Stimulated activated naive B cell treated with anti-CD40 and anti-IgM and Interleukin-4, amounts not matched to agents 10 μg/mL and 1 μg/mL and 100 μg/mL, for 72 hours (primary cell): Measurements from ENCODE around the gene CSPG4.

ENCODE experiments used
- ATAC-seq, 2 donors: fragments of 150-1000 bp; cut with Tn5 transposase; replicated peaks; 2 replicates each; pipeline ENCODE4 v1.10.0; 2021; ENCODE audit warnings: moderate library complexity in 1 of 2
- DNase-seq: peaks from one replicate; pipeline ENCODE4 v3.0.0; 2021
- H3K27ac Mint-ChIP-seq: one replicate; pipeline ENCODE4 v1.8.0; 2022; ENCODE audit warnings: mild to moderate bottlenecking, mixed read lengths
- H3K27me3 Mint-ChIP-seq, 2 donors: one replicate each; pipeline ENCODE4 v1.8.0; 2022; ENCODE audit warnings: mixed read lengths in 2 of 2
- H3K36me3 Mint-ChIP-seq, 2 donors: one replicate each; pipeline ENCODE4 v1.8.0; 2022; ENCODE audit warnings: mixed read lengths in 2 of 2, mild to moderate bottlenecking in 1 of 2
- H3K4me1 Mint-ChIP-seq, 2 donors: one replicate each; pipeline ENCODE4 v1.8.0; 2022; ENCODE audit warnings: mixed read lengths in 2 of 2, mild to moderate bottlenecking in 1 of 2
- H3K4me3 Mint-ChIP-seq, 2 donors: one replicate each; pipeline ENCODE4 v1.8.0; 2022; ENCODE audit warnings: mild to moderate bottlenecking in 2 of 2, mixed read lengths in 2 of 2, moderate library complexity in 1 of 2
- H3K9me3 Mint-ChIP-seq, 2 donors: one replicate each; pipeline ENCODE4 v1.8.0; 2022; ENCODE audit warnings: mixed read lengths in 2 of 2, mild to moderate bottlenecking in 1 of 2

The CSPG4 gene

GRCh38 chr15:75656813-75657212, 55.8 kb downstream of the CSPG4 start:
- no peak overlapping the region for H3K4me3 Mint-ChIP-seq
- no peaks in the 10 kb centered on the region for H3K36me3 Mint-ChIP-seq
- H3K27me3 Mint-ChIP-seq = peaks cover 0 to 13% of the 10 kb centered on the region in 2 donors
- DNase-seq (no peak), ATAC-seq (no peak)
- H3K27ac Mint-ChIP-seq = no peak overlapping the region
- H3K4me1 Mint-ChIP-seq = no peaks in the 10 kb centered on the region
- H3K9me3 Mint-ChIP-seq = no peaks in the 10 kb centered on the region

DNA sequence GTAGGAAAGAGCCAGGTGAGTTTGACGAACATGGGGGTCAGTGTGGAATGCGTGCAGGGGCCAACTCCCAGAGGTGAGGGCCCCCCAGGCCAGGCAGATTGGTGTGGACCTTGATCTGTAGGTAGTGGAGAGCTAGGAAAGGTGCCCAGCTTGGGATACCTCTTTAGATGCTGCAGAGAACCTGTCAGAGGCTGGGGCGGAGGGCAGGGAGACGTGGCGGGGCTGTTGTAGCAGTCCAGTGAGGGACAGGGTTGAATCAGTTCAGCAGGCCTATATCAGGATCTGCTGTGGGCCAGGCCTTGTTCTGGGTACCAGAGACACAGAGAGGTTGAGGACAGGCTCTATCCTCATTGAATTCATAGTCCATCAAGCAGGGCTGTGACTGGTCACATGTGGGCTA, 56.3 kb downstream of the CSPG4 start:
- Mint-ChIP-seq H3K36me3 (no peaks in the 10 kb centered on the region), H3K4me1 (no peaks in the 10 kb centered on the region), H3K4me3 (no peak overlapping the region), H3K27ac (no peak overlapping the region), H3K9me3 (no peaks in the 10 kb centered on the region), H3K27me3 (peaks cover 0 to 13% of the 10 kb centered on the region in 2 donors)
- no peak for DNase-seq
- no peak for ATAC-seq

GRCh38 chr15:75655931-75656330, 56.7 kb downstream of the CSPG4 start:
- Mint-ChIP-seq H3K27ac (no peak overlapping the region), H3K27me3 (peaks cover 0 to 13% of the 10 kb centered on the region in 2 donors), H3K9me3 (no peaks in the 10 kb centered on the region), H3K4me3 (no peak overlapping the region), H3K4me1 (no peaks in the 10 kb centered on the region), H3K36me3 (no peaks in the 10 kb centered on the region)
- ATAC-seq = no peak
- DNase-seq = no peak

GRCh38 chr15:75654201-75654907, 58.3 kb downstream of the CSPG4 start:
- DNase-seq = no peak
- H3K36me3 Mint-ChIP-seq = no peaks in the 10 kb centered on the region
- no peak overlapping the region for H3K27ac Mint-ChIP-seq
- no peaks in the 10 kb centered on the region for H3K9me3 Mint-ChIP-seq
- no peaks in the 10 kb centered on the region for H3K4me1 Mint-ChIP-seq
- no peak for ATAC-seq
- H3K4me3 Mint-ChIP-seq = no peak overlapping the region
- peaks cover 4 to 7% of the 10 kb centered on the region in 2 donors for H3K27me3 Mint-ChIP-seq

DNA sequence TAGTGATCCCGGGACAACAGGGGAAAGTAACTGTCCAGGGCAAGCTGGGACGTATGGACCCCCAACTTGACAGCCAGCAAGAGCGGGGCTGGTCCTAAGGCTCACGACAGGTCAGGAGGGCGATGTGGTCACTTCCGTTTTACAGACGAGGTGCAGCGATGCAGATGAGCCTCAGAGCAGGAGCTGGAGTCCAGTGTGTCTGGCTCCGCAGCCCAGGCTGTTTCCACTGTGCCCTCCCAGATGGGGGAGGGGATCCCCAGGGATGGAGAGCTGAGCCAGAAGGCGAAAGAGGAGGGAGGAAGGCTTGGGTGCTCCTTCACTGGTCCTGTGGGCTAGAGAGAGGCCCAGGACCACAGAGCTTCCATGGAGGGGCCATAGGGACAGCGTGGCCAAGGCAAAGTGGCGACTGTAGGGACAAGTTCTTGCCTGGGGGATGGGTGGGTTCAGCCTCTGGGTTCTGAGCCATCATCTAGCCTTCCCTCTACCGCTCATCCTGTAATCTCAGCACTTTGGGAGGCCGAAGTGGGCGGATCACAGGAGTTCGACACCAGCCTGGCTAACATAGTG, 59.2 kb downstream of the CSPG4 start:
- DNase-seq (no peak), ATAC-seq (no peak)
- H3K4me1 Mint-ChIP-seq = no peaks in the 10 kb centered on the region
- no peaks in the 10 kb centered on the region for H3K9me3 Mint-ChIP-seq
- no peaks in the 10 kb centered on the region for H3K36me3 Mint-ChIP-seq
- H3K4me3 Mint-ChIP-seq = no peak overlapping the region
- H3K27ac Mint-ChIP-seq = peak overlapping the region; percentile 37
- peaks cover 8 to 16% of the 10 kb centered on the region in 2 donors for H3K27me3 Mint-ChIP-seq

DNA sequence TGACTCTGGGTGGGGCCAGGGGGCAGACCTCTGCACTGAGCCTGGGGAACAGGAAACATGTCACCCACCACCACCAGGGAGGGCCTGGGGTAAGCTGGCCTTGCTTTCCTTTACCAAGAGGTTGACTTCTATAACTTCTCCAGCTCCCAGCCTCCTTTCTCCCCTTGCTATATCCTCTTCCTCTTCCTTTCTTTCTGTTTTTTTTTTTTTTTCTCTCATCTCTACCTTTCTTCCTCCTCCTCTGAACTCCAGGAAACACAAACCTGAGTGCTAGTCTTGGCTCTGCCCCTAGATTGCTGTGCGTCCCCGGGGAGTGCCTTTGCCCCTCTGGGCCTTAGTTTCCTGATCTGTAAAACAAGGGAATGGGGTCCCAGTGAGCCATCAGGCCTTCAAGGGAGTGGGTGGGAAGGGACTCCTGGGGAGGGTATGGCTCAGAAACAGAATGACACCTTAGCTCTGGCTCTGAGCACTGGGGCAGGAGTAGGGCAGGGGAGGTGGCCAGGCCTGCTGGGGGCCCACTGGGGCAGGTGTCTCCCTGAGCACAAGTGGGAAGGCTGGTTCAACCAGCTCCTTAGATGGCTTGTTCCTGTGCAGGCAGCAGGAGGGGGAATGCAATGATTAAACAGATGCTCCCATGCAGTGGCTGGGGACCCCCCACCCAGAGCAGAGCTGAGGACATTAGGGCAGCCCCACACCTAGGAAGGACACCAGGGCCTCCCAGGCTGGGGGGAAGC, 60.7 kb downstream of the CSPG4 start:
- no peaks in the 10 kb centered on the region for H3K36me3 Mint-ChIP-seq
- H3K4me1 Mint-ChIP-seq = peaks cover under 1 to 3% of the 10 kb centered on the region in 2 donors
- H3K4me3 Mint-ChIP-seq = no peak overlapping the region
- no peak for DNase-seq
- no peaks in the 10 kb centered on the region for H3K9me3 Mint-ChIP-seq
- no peak overlapping the region for H3K27ac Mint-ChIP-seq
- no peak for ATAC-seq
- H3K27me3 Mint-ChIP-seq = peaks cover 8 to 17% of the 10 kb centered on the region in 2 donors

- H3K9me3 Mint-ChIP-seq = no peaks in the 10 kb centered on the region
- H3K4me1 Mint-ChIP-seq = peaks cover 7% of the 10 kb centered on the region in 2 donors
- no peak overlapping the region for H3K4me3 Mint-ChIP-seq
- H3K27me3 Mint-ChIP-seq = peaks cover 17% of the 10 kb centered on the region in 2 donors
- no peak overlapping the region for H3K27ac Mint-ChIP-seq
- no peaks in the 10 kb centered on the region for H3K36me3 Mint-ChIP-seq
- DNase-seq (no peak), ATAC-seq (no peak)
These were observed 61.5 kb downstream of the CSPG4 start for GRCh38 chr15:75650908-75651809.

DNA sequence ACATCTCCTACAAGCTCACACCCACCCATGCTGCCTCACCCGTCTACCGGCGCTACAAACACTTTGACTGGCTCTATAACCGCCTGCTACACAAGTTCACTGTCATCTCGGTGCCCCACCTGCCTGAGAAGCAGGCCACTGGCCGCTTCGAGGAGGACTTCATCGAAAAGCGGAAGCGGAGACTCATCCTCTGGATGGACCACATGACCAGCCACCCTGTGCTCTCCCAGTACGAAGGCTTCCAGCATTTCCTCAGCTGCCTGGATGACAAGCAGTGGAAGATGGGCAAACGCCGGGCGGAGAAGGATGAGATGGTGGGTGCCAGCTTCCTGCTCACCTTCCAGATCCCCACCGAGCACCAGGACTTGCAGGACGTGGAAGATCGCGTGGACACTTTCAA, 62.8 kb downstream of the CSPG4 start:
- ATAC-seq (no peak), DNase-seq (no peak)
- Mint-ChIP-seq H3K36me3 (no peaks in the 10 kb centered on the region), H3K27ac (no peak overlapping the region), H3K4me3 (no peak overlapping the region), H3K4me1 (peaks cover 7% of the 10 kb centered on the region in 2 donors), H3K9me3 (no peaks in the 10 kb centered on the region), H3K27me3 (peaks cover 17 to 18% of the 10 kb centered on the region in 2 donors)

- no peak for ATAC-seq
- Mint-ChIP-seq H3K4me3 (no peak overlapping the region), H3K27me3 (peaks cover 17 to 18% of the 10 kb centered on the region in 2 donors), H3K4me1 (peaks cover 7 to 9% of the 10 kb centered on the region in 2 donors), H3K27ac (no peak overlapping the region), H3K36me3 (no peaks in the 10 kb centered on the region), H3K9me3 (no peaks in the 10 kb centered on the region)
- DNase-seq = no peak
These were observed 63.4 kb downstream of the CSPG4 start for GRCh38 chr15:75649045-75649761.

DNA sequence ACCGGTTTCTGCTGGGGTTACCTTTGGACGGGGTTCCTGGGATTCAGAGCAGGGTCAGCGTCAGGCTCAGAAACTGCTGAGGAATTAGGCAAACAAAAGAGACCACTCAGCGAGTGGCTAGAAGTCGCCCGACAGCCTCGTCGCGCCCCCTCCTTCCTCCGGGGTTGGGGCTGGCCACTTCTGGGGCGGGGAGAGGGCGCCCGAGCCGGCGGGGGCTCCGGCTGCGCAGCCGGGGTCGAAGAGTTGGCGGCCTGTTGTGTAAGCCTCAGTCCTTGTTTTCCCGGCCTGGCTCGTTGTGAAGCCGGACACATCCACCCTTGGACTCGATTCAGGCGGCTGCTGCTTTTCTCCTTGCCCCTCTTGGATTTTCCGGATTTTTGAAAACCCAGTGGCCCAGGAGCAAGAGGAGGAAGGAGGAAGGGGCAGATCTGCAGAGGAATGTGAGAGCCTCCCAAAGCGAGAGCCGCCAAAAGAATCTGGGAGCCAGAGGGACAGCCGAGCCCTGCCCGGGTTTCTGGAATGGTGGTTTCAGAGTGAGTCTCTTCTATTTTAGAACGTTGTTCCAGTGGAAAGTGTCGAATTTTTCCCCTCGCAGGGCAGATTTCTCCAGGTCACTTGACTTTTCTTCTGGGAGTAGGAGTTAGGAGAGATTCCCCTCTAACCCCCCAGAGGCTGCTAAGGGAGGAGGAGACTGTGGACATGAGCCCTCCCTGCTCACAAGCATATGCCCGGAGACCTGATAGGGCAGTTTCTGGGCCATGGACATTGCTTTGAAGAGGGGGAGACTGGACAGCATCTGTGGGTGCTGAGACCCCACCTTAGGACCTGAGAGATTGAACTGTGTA, 64.3 kb downstream of the CSPG4 start:
- Mint-ChIP-seq H3K27me3 (peaks cover 16 to 18% of the 10 kb centered on the region in 2 donors), H3K27ac (no peak overlapping the region), H3K36me3 (peaks cover 0 to 2% of the 10 kb centered on the region in 2 donors), H3K4me3 (peak overlapping the region; percentile 84 to 87), H3K4me1 (peaks cover 7 to 9% of the 10 kb centered on the region in 2 donors), H3K9me3 (no peaks in the 10 kb centered on the region)
- DNase-seq (no peak), ATAC-seq (peak; percentile 12)

DNA sequence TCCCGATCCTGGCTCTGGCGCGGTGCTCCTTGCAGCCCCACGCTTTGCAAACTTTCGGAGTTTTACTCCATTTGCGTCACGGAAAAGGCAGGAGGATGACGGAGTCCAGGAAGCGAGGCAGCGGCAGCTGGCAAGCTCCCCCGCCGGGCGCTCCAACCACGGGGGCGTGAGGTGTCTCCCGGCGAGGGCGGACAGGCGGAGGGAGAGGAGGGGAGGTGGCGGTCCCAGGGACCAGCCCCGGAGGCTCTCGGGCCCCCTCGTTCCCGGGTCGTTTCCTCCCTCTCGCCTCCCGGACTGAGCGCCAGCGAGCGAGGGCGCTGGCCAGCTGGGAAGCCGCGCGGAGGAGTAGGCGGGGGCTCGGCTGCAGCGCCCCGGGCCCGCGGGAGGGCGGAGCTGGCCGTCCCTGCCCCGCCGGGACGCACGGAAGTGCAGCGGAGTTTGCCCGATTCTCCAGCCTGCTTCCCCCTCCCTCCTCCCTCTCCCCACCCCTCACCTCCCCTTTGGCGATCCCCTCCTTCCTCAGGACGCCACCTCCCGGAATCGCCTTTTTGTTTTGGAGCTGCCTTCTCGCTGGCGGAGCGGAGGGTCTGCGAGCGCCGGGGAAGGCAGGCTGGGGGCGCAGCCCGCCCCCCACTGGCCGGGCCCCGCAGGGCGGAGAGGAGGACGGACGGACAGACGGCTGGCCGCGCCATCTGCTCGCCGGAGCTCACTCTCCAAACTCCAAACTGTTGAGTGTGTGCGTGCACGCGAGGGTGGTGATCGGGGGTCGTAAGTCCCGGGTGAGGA, 65.1 kb downstream of the CSPG4 start, which contains the start of gene SNX33:
Gene SNX33, plus strand, starts transcription at position 543 of the 786 bp plus-strand sequence. CDS start 1,191 bp downstream, outside the sequence.
- peak within 1 kb of the TSS; percentile 71 for H3K27ac Mint-ChIP-seq
- H3K4me3 Mint-ChIP-seq = peak within 1 kb of the TSS; percentile 84 to 87
- ATAC-seq (peak; percentile 65 to 74), DNase-seq (peak; percentile 18)
- H3K36me3 Mint-ChIP-seq = peaks cover 0 to 2% of the 10 kb centered on the region in 2 donors
- peaks cover 10 to 18% of the 10 kb centered on the region in 2 donors for H3K27me3 Mint-ChIP-seq
- H3K4me1 Mint-ChIP-seq = peaks cover 7 to 9% of the 10 kb centered on the region in 2 donors
- H3K9me3 Mint-ChIP-seq = no peaks in the 10 kb centered on the region

- Mint-ChIP-seq H3K9me3 (no peaks in the 10 kb centered on the region), H3K36me3 (peaks cover 0 to 2% of the 10 kb centered on the region in 2 donors), H3K27ac (peak overlapping the region; percentile 71), H3K4me3 (peak overlapping the region; percentile 84 to 87), H3K4me1 (peaks cover 7 to 9% of the 10 kb centered on the region in 2 donors), H3K27me3 (peaks cover 10 to 18% of the 10 kb centered on the region in 2 donors)
- ATAC-seq (peak; percentile 50 to 65), DNase-seq (no peak)
These were observed 65.7 kb downstream of the CSPG4 start for GRCh38 chr15:75646944-75647364.
